Inflammatory macrophage treated with lipopolysaccharide for 4 hours (primary cell): Measurements from ENCODE around the gene GOLT1A.
A peak's percentile ranks its signal among the peaks of the same experiment; 100 is the strongest.

Experiments used
- DNase-seq: peaks from one replicate; pipeline ENCODE4 v3.0.0-alpha.2; 2020

GOLT1A gene, protein sequence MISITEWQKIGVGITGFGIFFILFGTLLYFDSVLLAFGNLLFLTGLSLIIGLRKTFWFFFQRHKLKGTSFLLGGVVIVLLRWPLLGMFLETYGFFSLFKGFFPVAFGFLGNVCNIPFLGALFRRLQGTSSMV

DNA sequence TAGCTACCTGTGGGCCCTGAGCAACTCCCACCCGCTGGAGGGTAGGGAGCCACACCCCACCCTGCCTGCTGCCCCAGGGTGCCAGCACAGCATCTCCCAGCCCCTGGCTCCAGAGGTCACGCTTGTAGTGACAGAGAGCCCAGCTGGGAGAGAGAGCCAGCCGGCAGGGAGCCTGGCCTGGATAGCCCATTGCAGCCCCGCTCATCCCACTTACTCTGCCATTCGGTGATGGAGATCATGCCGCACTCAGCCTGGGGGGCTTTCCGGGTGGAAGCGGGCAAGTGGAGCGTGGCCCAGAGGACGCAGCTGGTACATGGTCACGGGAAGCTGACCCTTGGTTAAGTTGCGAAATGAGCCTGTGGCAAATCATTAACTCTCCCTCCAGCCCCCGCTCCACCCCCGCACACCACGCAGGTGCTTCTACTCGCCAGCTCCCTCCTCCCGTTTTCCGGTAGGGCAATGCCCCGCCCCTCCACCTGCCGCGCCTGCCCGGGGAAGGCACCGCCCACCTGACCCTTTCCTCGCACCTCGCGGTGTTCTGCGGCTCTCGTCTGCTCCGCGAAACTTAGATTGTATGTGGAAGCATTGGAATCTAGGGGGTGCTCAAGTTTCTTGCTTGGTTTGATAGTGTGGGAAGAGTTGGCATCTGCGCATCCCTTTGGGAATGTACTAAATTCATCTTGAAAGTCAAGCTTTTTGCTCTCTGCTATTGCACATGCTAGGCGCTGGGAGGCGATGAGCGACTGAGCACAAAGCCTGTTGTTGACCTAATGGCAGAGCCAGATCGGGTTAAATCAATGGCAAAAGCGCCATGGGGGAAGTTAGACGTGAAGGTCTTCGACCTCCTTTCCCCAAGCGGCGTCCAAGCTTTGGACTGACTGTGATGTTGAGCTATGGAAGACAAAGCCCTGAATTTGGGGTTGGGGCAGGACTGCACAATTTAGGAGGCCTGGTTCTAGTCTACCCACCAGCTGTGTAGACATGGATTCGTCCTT lies at the start of gene GOLT1A:
GOLT1A (minus strand) TSS at position 321 of the 995 bp plus-strand sequence; CDS start at position 239, 82 bp downstream.
- peak; percentile 63 for DNase-seq

DNA sequence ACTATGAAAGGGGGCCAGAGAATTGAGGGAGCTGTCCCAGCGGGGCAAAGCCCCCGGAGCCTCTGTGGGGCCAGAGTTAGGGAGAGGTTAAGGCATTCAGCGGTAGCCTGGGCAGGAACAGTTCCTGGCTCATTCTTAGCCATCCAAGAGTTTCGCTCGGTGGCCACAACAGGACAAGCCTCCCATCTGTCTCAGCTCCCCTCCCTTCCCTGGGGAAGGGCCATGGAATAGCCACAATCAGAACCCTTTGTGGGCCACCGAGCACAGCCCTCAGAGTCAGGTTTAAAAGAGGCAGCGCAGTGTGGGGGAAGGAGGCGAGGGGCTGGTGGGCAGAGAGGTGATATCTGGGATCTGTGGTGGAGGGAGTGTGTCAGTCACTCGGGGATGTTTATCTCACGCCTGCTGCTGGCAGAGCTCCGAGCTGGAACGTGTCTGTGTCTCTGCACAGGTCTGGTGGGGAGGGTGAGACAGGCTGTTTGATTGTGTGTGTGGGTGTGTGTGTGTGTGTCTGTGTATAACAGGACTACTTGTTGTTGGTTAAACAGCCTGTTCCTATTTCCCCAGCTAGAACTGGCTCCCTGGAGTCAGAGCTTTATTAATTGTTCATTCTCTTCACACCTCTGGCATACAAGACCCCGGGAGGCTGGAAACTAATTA lies 49.6 kb upstream of the GOLT1A start:
- DNase-seq = no peak

DNA sequence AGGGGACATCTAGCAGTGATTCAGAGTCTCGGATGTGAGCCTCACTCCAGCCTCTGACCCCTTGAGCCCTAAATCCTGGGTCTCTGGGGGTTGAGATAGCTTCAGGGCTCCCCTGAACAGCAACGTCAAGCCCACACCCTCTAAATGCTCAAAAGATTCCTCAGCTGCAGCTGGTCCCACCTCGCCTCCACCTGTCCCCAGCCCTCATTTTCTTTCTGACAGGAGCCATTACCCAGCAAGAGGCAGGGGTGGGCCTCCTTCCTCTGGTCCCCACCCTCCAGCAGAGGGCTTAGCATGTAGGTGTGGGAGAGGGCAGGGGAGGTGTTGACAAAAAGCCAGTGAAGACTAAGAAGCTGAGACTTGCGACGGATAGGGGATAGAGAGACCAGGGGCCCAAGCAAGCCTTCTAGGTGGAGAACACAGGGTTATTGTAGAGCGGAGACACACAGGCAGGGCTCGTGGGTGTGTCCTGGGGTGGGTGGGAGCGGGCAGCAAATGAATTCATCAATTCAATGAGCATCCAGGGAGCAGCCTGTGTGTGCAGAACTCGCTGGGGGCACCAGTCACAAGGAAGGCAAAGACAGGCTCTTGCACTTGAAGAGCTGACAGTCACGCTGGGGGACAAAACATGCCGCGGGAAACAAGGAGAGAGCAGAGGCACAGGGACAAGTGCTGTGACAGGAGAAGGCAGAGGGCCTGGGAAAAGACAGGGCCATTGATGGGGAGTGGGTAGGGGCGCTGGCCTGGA lies 48.9 kb upstream of the GOLT1A start:
- no peak for DNase-seq

DNA sequence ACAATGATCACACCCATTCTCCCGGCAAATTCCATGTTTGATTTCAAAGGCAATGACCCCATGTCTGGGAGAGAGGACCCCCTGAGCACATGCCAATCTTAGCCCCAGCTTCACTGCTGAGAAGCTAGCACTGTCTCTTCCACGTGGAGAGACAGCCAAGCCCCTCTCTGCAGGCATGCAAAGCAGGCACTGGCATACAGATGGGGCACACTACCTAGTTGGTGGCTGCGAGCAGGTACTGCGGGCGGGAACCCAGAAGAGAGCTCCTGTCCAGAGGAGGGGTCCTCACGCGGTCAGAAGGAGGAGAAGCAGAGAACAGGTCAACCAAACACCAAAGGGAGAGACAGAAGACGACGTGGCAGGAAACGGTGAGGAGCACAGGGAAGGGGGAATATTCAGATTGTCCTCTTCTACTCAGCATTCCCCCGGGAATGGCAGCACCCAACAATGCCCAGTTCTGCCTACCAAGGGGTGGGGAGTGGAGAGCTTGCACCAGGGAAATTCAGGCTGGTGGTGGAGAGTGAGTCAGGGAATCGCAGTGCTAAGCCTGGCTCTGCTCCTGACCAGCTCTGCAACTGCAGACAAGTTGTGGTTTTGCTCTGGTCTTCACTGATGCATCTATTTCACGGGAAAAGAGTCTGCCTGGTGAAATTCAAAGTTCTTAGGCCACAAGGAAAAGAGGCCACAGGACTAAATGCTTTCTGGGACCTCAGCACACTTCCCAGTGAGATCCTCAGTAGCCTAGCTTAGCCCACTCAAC lies 48.1 kb upstream of the GOLT1A start:
- DNase-seq = no peak

DNA sequence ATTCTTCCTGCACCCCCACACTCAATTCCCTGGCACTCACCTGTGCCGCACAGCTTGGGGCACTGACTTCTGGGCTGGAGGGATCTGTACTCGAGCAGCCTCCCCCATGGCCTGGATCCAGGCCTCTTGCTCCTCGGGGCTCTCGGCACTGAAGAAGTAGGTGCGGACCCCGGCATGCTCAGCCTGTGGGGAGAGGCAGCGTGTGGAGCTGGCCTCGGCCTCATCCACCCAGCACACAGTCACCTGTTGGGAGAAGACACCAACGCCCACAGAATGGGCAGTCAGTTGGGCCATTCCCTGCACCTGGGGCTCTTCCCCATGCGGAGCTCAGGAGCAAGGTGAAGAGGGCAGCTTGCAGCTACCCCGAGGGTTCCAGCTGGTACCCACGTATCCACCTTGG lies 47.5 kb upstream of the GOLT1A start:
- no peak for DNase-seq

DNA sequence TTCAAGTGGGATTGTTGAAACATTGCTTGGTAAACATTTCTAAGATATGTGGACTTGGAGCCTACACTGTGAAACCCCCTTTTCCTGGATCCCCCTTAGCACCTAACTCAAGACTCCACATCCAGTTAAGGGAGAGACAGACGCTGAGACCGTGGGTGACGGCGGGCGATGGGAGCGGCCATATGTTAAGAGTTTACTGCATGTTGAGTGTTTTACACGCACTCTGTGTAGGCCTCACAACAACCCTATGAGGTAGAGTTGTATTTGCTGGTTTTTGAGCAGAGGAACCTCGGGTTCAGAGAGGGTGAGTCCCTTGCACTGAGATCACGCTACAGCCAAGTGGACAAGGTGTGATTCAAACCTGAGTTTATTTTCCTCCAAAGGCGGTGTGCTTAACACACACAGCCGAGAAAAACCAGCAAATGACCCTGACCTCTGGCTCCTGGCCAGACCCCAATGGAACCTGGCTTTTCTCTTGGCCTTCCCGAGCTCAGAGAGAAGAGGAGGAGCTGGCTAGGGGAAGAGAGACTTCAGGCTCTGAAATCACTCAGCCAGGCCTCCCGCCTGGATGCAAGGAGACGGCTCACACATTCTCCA lies 46.9 kb upstream of the GOLT1A start:
- DNase-seq = no peak

DNA sequence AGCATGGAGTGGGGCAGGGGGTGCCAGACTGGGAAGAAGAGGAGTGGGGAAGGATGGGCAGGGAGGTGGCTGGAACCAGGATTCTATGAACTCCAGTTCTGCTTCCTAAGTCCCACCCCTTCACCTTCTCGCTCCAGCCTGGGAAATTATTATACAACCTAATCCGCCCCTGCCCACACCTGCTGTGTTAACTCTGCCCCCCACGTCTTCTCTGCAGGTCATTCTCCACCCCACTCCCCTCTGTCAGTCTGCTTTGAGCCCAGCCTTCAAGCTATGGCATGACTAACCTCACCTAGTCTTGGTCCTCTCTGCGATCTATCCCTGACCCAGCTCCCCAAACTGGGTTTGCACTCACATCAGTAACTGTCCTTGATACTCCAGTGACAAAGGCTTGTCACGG lies 46.0 kb upstream of the GOLT1A start:
- no peak for DNase-seq

DNA sequence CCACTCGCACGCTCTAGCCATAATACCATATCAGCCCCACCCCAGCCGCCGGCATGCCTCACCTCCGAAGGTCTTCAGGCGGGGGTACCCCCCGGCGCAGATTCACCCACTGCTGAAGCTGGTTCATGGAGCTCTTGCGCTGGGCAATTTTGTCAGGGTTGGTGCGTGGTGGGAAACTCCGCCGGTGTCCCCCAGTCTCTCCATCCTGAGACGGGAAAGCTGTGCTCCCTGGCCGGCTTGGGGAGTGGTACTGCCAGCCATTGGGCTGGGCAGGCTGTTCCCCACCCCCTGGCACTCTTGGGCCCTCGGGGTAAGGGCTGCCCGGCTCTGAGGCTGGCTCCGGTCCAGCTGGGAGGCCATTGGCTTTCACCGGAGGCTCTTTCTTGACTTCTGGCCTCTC lies 45.4 kb upstream of the GOLT1A start:
- DNase-seq = no peak

DNA sequence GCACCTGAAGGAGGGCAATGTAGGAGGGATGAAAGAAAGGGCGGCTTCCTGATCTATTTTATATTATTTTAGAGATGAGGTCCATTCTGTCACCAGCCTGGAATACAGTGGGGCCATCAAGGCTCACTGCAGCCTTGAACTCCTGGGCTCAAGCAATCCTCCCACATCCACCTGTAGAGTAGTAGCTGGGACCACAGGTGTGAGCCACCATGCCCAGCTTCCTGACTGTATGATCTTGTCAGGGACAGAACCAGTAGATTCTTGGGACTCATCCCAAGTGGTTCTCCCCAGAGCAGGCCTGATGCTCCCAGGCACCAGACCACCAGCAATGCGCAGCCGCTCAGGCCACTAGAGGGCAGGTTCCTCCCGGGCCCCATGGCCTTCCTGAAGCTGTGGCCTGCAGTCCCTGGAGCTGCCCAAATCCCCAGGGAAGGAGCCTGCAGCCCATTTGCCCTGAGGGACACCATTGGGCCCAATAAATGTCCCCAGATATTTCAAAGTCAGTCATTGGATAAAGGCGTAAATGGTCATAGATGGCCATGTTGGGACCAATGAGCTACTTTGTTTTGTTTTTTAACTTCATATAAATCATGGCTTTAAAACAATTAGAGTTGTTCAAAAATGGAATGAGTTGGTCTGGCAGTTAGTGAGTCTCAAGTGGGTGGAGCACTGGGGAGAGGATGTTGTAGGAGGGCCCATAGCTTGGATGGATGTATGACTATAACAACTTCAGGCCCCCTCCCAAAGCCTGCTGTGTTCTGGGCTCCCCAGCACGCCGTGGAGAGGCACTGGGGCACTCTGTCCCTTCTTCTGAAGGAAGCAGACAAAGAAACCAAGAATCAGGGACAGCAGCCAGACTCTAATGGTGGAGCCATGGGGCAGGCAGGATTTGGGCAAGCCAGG lies 44.7 kb upstream of the GOLT1A start:
- DNase-seq = peak; percentile 39

DNA sequence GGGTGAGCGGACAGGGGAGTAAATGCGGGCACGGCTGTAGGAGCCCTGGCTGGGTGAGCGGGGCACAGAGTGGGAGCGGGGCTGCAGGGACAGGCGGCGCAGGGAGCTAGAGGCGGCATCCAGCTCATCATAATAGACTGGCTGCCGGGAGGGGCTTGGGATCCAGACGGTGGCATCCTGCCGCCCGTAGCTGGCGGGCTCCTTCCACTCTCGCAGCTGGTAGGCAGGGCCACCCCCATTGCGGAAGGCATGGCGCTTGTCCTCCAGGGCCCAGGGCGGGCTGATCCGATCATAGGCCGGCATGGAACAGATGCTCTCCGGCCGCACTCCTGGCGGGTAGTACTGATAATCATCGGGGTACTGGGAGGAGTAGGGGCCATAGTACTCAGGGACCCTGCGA lies 43.7 kb upstream of the GOLT1A start:
- DNase-seq = no peak

DNA sequence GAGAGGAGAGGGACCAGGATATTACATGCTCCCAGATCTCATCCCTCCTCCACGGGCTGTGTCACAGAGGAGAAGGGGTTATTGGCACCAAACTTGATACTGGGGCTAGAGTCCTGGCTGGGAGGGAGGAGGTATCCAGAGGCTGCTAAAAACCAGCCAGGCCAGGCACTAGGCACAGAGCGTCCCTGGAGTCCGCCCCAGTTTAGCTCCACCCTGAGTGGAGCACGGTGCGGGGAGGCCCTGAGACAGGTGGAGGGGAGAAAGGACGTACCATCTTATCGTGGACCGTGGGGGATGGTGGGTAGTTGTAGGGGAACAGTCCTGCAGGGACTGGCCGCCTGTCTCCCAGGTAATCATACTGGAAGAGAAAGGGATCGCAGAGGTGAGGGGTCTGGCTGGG lies 42.7 kb upstream of the GOLT1A start:
- no peak for DNase-seq

DNA sequence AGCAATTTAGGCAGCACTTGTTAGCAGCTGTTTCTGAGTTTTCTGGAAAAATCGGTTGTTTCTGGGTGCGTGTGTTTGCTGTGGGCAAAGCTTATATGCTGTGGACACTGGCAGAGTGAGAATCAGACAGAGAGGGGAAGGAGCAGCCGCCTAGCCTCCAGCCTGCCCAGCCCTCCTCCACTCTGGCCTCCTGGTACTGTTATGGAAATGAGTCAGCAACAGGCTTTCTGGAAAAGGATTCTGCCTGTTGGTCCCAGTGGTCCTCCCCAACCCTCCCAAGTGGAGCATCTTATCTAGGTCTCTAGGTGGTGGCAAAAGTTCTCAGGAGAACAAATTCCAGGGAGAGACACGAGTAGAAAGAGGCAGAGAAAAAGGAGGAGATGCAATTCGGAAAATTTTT lies 42.2 kb upstream of the GOLT1A start:
- no peak for DNase-seq

DNA sequence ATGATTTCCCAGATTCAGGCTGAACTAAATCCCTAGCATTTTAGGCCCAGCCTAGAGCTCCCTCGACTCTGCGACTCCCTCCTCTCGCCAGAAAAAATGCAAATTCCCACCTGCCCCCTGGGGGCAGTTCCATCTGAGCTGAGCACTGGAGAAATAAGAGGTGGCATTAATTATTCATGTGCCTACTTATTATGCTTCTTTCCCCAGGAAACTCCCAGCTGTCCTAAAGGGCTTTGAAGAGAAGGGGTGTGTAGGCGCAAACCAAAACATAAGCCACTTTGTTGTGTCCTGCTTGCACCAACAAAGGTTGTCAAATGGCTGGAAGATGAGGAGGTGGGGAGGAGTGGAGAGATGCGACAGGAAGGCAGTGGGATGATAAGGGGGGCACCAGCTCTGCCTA lies 41.4 kb upstream of the GOLT1A start:
- no peak for DNase-seq

DNA sequence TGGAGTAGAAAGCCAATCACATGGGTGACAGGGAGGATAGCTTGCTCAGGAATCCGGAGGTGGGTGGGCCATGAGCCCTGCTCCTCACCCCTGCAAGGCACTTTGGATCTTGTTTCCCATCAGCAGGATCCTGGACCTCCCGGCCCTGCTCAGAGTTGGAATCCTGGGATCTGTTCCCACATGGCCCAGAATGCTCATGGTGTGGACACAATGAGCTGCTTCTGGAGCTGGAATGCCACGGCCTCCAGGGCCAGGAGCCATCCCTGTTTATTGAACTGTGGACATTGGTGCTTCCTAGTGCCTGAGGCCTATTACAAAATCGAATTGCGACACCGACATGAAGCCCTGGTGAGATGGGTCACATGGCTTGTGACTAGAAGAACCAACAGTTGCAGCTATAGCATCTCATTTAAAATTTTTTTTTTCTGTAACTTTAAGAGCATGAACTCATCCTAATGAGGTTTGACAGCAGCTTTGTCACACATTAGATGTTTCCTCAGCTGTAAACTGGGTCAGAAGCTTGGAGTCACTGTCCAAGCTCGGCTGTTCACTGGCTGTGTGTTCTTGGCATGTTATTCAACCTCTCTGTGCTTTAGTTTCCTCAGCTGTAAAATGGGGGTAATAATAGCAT lies 40.4 kb upstream of the GOLT1A start:
- peak; percentile 90 for DNase-seq

DNA sequence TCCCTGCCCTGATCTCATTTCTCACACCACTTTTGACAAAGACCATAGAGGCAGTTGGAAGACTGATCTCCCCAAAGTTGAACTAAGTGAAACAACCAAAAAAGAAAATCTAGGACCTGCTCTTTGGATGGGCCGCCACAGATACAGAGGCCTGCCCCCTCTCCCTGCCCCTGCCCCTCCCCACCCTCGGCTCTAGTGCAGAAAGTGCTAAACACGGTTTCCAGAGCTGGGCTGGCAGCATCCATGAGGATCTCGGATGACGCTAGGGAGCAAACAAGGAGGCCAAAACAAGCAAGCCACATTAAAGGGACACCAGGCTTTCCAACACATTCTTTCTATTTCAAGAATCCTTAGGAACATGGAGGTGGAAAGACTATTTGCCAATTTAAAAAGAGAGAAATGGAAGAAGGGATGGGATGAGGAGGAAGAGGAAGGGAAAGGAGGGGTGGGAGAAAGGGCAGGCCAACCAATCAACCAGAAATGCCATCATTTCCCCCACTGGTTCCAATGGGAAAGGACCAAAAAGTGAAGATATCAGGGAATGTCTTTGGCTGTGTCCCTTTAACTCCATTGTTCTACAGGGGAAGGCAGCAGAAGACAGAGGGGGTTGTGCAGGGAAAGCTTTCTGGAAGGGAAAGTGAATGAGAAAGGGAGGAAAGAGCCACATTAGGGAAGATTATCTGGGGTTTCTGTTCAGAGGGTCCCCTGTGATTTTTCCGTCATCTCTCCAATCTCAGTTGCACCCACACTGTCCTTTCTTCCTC lies 38.3 kb upstream of the GOLT1A start:
- no peak for DNase-seq

DNA sequence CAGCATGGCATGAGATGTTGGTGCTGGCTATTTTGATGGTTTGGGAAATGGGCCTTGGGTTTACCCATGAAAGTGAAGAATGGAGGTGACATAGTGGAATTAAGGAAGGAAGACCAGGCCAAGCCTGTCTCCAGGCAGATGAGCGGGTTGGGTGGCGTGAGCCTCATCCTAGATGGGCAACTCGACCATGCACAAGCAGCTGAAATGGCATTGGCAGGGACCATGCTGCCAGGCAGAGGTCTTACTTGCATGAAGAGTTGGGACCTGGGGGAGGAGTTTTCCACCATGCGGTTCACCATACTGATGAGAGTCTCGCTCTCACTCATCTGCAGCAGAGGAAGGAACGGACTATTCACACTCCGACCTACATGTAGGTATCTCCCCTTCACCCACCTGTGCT lies 37.5 kb upstream of the GOLT1A start:
- no peak for DNase-seq

DNA sequence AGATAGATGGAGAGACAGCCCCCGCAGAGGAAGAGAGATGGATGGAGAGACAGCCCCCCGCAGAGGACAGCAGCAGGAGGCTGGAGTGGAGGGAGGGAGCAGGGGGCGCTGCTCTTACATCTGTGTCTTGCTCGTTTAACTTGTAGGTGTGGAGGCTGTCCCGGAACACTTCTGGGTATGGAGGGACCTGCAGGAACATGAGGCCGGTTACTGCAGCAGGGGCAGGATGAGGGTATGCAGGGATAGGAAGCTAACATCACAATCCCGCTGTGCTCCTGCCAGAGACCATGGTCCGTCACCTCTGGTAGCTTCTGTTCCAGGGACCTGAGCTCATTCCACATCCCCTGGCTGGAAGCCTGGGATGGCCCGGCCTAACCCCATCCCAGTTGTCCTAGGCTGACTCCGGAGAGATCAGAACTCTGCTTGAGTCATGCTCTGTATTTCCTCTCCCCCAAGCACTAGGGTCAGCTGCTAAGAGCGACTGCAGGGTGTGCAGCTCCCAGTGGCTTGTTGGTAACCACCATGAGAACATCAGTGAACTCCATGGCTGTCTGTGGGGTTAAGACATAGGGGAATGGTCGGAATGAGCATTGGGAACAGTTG lies 36.7 kb upstream of the GOLT1A start:
- DNase-seq = no peak

DNA sequence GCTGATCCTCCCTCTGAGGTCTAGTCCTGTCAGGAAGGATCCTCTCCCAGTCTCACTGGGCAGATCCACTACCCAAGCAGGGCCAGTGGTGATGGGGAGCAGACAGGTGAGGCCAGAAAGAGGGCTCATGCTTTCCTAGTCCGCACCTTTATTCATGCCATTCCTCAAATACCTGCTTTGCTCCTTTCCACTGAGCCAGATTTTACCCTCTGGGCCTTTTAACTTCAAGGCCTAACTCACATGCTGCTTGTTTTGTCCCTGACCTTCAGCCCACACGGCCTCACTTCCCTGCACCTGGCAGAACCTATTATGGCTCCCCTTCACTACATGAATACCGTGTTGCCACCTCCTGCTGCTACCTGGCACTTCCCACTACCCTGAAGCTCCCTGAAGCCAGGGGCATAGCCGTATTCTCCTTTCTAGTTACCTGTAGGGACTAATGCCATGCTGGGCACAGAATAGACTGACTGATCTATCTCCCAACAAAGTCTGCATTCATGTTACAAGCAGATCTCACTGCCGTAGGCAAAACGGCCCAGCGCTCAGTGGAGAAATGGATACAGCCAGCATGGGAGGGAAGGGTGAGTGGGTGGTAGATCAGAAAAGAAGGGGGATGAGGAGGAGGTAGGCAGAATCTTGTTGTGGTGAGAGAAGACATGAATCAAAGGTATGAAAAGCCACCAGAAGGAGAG lies 36.1 kb upstream of the GOLT1A start:
- no peak for DNase-seq

DNA sequence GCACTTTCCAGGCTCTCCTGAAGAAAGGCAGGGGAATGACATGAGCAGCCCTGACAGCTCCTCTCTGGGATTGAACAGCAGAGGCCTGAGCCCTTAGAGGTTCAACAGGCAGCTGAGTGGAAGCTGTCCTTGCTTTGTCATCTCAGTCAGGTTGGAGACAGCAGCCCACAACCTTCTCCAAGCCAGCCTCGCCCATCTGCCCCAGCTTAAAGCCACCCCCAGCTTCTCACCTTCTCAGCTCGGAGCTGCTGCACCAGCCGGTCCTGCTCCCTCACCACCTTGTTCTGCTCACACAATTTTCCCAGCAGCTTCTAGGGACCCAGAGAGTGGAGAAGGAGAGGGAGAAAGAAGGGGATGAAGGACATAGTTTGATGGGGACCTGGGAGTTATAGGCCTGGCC lies 35.2 kb upstream of the GOLT1A start:
- no peak for DNase-seq
